Loucy (cell line): ENCODE data around the gene NAP1L3.

ENCODE experiments used
- H2AFZ ChIP-seq: fragments of 200-600 bp; sonication (generic); 2 replicates; pipeline ENCODE4 v1.6.0; 2016; ENCODE audit warnings: antibody characterized with exemption, mild to moderate bottlenecking, low read length, moderate library complexity
- H3F3A ChIP-seq: fragments of 200-600 bp; 2 replicates; pipeline ENCODE4 v1.6.0; 2016; ENCODE audit warnings: antibody characterized with exemption, low read depth, mild to moderate bottlenecking
- H3K27me3 ChIP-seq: fragments of 200-600 bp; sonication (generic); 2 replicates; pipeline ENCODE4 v1.6.1; 2014; ENCODE audit warnings: low read length, mild to moderate bottlenecking; ENCODE audit not compliant: insufficient read depth, poor library complexity, severe bottlenecking
- H3K36me3 ChIP-seq: fragments of 200-600 bp; sonication (generic); 2 replicates; pipeline ENCODE4 v1.6.1; 2016; ENCODE audit warnings: low read length; ENCODE audit not compliant: insufficient read depth
- H3K4me1 ChIP-seq: fragments of 200-600 bp; sonication (generic); 2 replicates; pipeline ENCODE4 v1.5.1; 2014; ENCODE audit warnings: low read length, mild to moderate bottlenecking; ENCODE audit not compliant: insufficient read depth, poor library complexity, severe bottlenecking
- H3K4me2 ChIP-seq: fragments of 200-600 bp; sonication (generic); 2 replicates; pipeline ENCODE4 v1.6.0; 2014; ENCODE audit warnings: antibody characterized with exemption, low read length, low read depth, mild to moderate bottlenecking; ENCODE audit not compliant: poor library complexity, severe bottlenecking
- H3K4me3 ChIP-seq: fragments of 200-600 bp; sonication (generic); 2 replicates; pipeline ENCODE4 v1.5.1; 2014; ENCODE audit warnings: low read length, mild to moderate bottlenecking, mixed read lengths; ENCODE audit not compliant: poor library complexity, severe bottlenecking
- H3K79me2 ChIP-seq: fragments of 200-600 bp; sonication (generic); 2 replicates; pipeline ENCODE4 v1.6.1; 2014; ENCODE audit warnings: low read length; ENCODE audit not compliant: insufficient read depth
- H3K9ac ChIP-seq: fragments of 200-600 bp; sonication (generic); 2 replicates; pipeline ENCODE4 v1.6.0; 2014; ENCODE audit warnings: mild to moderate bottlenecking, low read depth, low read length, moderate library complexity; ENCODE audit not compliant: poor library complexity, severe bottlenecking
- H3K9me2 ChIP-seq: fragments of 200-600 bp; sonication (generic); replicated peaks from 2 replicates; pipeline ENCODE4 v1.6.1; 2016; ENCODE audit warnings: low read depth, low read length, mixed read lengths
- H3K9me3 ChIP-seq: fragments of 200-600 bp; sonication (generic); 2 replicates; pipeline ENCODE4 v1.6.1; 2014; ENCODE audit warnings: mild to moderate bottlenecking, antibody characterized with exemption, low read length, low read depth; ENCODE audit not compliant: insufficient read depth
- H4K20me1 ChIP-seq: fragments of 200-600 bp; sonication (generic); 2 replicates; pipeline ENCODE4 v1.6.0; 2014; ENCODE audit warnings: antibody characterized with exemption, low read length, mild to moderate bottlenecking; ENCODE audit not compliant: insufficient read depth, poor library complexity, severe bottlenecking
- EZH2phosphoT487 ChIP-seq: fragments of 200-600 bp; IDR thresholded peaks from 2 replicates; pipeline ENCODE4 v1.6.1; 2018; ENCODE audit warnings: antibody characterized with exemption, mild to moderate bottlenecking, moderate library complexity, borderline replicate concordance
- TF ChIP-seq, protein P1 (sequence below): fragments of 200-600 bp; sonication (generic); conservative IDR thresholded peaks from 2 replicates; pipeline ENCODE4 v1.5.1; 2014; ENCODE audit warnings: mild to moderate bottlenecking, antibody characterized with exemption, low read length

NAP1L3 gene

DNA sequence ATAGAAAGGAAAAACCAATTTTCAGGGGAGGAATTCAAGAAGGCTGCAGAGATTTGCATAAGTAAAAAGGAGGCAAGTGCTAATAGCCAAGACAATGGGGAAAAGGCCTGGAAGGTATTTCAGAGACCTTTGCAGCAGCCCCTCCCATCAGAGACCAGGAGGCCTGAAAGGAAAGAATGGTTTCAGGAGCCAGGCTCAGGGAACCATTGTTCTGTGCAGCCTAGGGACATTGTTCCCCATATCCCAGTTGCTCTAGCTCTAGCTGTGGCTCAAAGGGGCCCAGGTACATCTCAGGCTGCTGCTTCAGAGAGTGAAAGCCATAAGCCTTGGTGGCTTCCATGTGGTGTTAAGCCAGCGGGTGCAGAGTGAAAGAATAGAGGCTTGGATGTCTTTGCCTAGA, 24.0 kb downstream of the NAP1L3 start:
- Histone ChIP-seq H3K27me3 (no peaks in the 10 kb centered on the region), H3K4me1 (no peaks in the 10 kb centered on the region), H3F3A (no peaks in the 10 kb centered on the region), H2AFZ (no peak overlapping the region), H3K4me3 (no peak overlapping the region), H3K9ac (no peak overlapping the region), H3K4me2 (no peak overlapping the region), H3K36me3 (no peaks in the 10 kb centered on the region), H3K9me3 (no peaks in the 10 kb centered on the region), H3K79me2 (no peaks in the 10 kb centered on the region), H4K20me1 (no peaks in the 10 kb centered on the region), H3K9me2 (no peaks in the 10 kb centered on the region)
- no peak for TF ChIP-seq EZH2phosphoT487

DNA sequence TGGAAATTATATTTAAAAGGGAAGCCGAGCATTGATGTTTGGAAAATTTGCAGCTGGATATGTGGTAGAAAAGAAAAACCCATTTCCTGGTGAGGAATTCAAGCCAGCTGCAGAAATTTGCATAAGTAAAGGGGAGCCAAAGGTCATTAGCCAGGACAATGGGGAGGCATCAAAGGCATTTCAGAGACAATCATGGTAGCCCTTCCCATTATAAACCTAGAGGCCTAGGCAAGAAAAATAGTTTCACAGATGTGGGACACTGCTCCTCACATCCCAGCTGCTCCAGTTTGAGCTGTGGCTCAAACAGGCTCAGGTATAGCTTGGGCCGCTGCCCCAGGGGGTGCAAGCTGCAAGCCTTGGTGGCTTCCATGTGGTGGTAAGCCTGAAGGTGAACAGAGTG, 35.8 kb downstream of the NAP1L3 start:
- Histone ChIP-seq H4K20me1 (no peaks in the 10 kb centered on the region), H3K4me3 (no peak overlapping the region), H3K9me2 (no peaks in the 10 kb centered on the region), H3K27me3 (no peaks in the 10 kb centered on the region), H3K9me3 (no peaks in the 10 kb centered on the region), H3K4me2 (no peak overlapping the region), H3K4me1 (no peaks in the 10 kb centered on the region), H3K79me2 (no peaks in the 10 kb centered on the region), H2AFZ (no peak overlapping the region), H3F3A (no peaks in the 10 kb centered on the region), H3K36me3 (no peaks in the 10 kb centered on the region), H3K9ac (no peak overlapping the region)
- no peak for TF ChIP-seq EZH2phosphoT487
- TF ChIP-seq, protein P1, sequence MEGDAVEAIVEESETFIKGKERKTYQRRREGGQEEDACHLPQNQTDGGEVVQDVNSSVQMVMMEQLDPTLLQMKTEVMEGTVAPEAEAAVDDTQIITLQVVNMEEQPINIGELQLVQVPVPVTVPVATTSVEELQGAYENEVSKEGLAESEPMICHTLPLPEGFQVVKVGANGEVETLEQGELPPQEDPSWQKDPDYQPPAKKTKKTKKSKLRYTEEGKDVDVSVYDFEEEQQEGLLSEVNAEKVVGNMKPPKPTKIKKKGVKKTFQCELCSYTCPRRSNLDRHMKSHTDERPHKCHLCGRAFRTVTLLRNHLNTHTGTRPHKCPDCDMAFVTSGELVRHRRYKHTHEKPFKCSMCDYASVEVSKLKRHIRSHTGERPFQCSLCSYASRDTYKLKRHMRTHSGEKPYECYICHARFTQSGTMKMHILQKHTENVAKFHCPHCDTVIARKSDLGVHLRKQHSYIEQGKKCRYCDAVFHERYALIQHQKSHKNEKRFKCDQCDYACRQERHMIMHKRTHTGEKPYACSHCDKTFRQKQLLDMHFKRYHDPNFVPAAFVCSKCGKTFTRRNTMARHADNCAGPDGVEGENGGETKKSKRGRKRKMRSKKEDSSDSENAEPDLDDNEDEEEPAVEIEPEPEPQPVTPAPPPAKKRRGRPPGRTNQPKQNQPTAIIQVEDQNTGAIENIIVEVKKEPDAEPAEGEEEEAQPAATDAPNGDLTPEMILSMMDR = no peak
